Skeletal muscle cell (primary cell): ENCODE results near the gene VANGL2.

ENCODE experiments used
- DNase-seq: peaks from one replicate; pipeline ENCODE4 v3.0.0-alpha.2; 2010; ENCODE audit warnings: low read depth
- H3K4me3 ChIP-seq: 2 replicates; pipeline ENCODE4 v1.5.1; 2011; ENCODE audit warnings: low read depth, mild to moderate bottlenecking, control low read depth, low read length, moderate library complexity

VANGL2 gene

DNA sequence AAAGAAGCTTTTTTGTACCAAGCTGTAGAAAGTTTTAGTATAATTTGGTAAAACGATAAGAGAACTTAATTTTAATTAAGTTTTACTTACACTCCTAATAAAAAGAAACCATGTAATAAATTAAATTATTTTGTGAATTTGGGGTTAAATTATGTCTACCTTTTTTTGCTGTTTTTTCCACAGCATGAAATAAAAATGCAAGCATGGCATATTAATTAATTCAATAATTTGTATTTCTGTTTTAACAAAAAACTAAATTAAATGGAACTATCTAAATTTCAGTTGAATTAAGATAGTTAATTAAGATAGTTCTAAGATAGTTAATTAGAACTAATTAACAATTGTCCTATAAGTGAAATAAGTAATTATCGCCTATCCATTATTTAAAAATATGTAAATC, 39.4 kb downstream of the VANGL2 start:
- DNase-seq: no peak
- H3K4me3 ChIP-seq: no peak overlapping the region

DNA sequence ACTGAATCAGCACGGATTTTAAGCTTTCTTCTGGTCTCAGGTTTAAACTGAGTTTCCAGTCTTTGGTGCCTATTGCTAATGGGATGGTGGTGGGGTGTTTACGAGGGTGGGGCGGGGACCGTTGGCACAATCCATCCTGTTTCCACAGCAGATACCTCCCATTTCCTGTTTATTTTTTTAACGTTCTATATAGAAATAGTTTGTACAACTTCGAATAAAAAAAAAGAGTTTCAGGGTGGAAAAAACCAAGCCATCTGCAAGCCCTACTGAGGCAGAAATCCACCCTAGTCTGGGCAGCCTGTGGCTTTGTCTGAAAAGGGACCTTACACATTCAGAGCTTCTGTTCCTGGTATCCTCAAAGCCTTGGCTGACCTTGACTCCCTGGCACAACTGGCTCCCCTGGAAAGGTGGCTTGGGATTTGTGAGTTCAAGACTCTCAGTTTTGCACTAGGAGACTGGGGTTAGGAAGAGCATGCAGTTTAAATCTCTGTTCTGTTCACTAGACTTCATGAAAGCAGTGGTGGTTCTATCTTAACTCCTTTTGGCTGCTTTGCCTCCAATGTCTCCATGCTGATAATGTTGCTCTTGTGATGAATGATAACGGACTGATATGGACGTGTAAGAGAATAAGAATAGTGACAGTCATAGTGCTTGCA, 46.7 kb downstream of the VANGL2 start:
- no peak overlapping the region for H3K4me3 ChIP-seq
- no peak for DNase-seq

DNA sequence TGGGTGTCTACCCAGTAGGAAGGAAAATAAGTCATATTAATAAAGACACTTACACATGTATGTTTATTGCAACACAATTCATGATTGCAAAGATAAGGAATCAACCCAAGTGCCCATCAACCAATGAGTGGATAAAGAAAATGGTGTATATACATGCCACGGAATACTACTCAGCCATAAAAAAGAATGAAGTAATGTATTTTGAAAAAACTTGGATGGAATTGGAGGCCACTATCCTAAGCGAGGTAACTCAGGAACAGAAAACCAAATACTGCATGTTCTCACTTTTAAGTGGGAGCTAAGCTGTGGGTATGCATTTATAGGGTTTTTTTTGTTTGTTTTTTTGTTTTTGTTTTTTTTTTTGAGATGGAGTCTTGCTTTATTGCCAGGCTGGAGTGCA, 49.1 kb downstream of the VANGL2 start:
- DNase-seq: no peak

DNA sequence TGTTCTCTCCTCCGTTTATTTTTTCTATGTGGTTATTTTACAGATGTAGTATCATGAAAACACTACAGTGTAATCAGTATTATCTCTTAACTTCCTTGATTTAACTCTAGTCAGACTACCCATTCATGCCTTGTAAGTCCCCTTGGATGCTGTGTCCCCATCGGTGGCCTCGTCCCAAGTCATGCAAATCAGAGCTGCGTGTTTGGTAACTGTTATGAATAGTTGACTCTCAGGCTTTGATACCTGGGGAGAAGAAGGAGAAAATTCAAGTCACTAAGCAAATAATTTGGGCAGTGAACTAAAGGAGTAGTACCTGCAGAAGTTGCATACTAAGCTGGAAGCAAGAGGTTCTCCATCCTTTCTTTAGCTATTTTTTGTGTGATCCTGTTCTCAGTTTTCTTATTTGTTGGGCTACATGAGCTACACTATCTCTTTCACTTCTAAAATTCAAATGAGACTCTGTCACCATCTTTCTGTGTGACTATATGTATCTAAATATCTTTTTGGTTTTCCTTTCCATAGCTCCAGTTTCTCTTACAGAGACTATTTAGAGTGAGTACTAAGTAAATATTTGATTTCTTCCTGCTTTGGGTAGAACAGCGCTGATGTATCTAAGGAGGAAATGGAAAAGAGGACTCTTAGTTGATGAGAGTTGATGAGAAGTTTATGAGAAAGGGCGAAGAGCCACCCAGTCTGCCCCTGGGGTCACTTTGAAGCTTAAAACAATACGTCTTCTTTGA, 50.9 kb downstream of the VANGL2 start:
- no peak for DNase-seq
- no peak overlapping the region for H3K4me3 ChIP-seq

More for the DNA sequence above, 49.1 kb downstream of the VANGL2 start:
- no peak overlapping the region for H3K4me3 ChIP-seq

DNA sequence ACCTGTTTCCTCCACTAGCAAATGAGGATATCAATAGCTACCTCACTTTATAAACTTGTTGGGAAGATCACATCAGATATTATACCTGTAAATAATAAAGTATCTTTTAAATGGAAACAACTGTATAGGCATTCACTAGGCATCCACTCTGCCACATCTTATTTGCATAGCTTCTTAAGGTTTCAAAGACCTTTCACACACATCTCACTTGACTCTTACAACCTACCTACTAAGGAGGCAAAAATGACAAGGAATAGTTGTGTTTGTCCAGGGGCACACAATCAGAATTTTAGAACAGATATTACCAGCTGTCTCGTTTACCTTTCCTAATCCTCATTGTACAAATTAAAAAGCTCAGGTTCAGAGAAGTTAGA, 51.5 kb downstream of the VANGL2 start:
- H3K4me3 ChIP-seq: no peak overlapping the region
- DNase-seq: no peak

DNA sequence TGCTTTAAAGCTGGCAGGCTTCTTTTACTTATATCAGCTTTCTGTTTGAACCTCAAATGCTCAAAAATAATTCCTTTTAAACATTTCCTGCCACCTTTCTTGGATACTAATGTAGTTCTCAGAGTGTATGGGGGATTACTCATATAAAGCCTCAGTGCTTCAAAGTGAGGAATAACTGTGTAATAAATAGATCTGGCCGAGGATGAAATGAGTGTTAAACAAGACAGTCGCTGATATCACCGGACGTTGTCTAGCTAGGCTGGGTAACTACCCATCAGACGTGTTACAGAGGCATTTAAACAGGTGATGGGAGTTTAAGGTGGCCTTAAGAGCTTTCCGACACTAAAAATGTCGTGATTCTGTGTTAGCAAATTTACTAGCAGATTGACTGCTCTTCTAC, 53.1 kb downstream of the VANGL2 start:
- no peak overlapping the region for H3K4me3 ChIP-seq

DNA sequence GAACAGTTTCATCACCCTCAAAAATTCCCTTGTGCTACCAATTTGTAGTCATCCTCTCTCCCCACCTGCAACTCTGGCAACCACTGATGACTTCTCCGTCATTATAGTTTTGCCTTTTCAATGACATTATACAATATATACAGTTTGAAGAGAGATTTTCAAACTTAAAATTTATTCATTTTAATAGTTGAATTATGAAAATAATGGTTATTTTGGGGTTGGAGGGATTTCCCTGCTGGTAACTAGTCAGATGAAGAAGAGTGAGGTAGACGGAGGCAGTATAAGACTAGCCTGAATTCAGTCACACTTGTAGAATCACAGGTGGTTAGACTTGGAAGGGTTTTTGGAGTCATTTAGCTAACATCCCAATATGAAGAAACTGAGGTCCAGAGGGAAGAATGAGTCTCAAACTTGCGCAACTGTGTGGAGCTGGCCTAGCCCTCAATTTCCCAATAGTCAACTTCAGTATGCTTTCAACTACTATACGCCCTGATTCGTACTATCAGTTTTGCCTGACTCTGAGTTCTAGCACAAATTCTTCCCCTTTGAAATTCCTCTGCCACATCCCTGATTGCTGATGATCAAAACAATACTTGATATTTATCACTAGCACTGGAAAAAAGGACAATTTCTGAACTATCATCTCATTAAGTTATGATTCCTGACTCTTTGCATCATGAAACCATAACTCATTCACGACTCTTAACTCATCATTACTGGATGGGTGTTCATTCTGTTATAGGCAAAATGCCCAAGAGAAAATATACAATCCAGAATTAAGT, 54.2 kb downstream of the VANGL2 start:
- H3K4me3 ChIP-seq: no peak overlapping the region
- DNase-seq: no peak

More for the DNA sequence above, 53.1 kb downstream of the VANGL2 start:
- DNase-seq: no peak

DNA sequence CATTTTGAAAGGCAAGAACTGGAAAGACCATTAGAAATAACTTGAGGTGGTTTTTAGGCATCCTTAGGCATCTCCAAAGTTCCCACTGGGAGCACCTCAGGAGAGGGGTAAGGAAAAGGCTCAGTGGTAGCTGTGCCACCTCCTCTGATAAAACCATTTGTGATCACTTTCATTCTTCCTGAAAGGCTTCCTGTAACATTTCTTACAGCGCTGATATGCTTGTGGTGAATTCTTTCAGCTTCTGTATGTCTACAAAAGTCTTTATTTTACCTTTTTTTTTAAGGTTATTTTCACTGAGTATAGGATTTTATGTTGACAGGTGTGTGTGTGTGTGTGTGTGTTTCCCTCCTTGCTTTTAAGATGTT, 54.8 kb downstream of the VANGL2 start:
- H3K4me3 ChIP-seq: no peak overlapping the region
- DNase-seq: no peak

DNA sequence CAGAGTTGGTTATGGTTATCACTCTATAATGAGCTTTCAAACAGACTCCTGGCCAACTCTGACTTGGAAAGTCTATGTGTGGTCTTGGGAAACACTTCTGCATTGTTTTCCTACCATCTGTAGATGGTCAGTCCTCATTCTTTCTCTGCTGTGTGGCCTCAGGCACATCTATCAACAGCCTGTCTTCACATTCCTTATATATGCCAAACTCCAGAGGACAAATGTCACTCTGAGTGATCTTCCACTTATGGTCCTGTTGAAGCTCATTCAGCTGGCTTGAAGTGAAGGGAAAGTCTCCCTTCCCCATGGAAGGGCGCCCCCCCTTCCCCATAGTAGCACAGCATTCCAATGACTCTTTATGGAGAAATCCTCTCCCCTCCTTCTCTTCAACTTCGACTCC, 58.7 kb downstream of the VANGL2 start:
- H3K4me3 ChIP-seq: no peak overlapping the region
- no peak for DNase-seq

DNA sequence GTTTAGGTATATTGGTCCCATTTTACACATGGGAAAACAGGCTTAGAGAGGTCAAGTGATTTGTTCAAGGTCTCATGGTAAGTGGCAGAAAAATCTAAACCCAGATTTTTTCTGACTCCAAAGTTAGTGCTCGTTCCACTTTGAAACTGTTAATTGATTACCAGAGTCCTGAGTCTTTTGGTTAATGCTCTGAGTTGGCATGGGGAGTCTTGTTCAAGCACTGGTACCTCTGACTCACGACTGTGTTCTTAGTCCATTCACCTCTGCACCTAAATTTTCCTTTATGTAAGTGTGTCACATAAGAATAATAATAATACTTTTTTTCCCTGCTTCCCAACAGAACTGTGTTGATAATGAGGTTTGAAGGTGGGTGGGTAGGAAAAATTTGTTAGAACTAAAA, 59.3 kb downstream of the VANGL2 start:
- no peak for DNase-seq
- H3K4me3 ChIP-seq: no peak overlapping the region

DNA sequence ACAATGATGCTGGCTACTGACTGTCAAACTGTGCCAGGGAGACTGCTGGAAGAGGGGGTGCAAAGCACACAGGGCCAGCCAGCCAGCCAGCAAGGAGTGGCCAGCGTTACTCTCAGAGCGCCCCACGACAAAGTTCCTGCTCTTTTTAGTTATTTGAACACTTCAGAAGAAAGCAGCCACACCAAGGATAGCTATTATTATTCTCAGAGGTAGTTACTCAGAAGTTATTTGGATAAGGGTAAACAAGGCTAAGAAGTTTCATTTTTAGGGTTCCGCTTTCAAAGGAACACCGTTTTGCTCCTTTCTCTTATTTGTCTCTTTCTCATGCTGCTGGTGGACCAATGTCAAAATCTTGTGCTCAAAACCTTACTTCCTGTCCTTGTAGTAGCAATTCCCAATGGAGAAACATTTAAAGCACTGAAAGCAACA, 59.9 kb downstream of the VANGL2 start:
- no peak overlapping the region for H3K4me3 ChIP-seq
- no peak for DNase-seq

DNA sequence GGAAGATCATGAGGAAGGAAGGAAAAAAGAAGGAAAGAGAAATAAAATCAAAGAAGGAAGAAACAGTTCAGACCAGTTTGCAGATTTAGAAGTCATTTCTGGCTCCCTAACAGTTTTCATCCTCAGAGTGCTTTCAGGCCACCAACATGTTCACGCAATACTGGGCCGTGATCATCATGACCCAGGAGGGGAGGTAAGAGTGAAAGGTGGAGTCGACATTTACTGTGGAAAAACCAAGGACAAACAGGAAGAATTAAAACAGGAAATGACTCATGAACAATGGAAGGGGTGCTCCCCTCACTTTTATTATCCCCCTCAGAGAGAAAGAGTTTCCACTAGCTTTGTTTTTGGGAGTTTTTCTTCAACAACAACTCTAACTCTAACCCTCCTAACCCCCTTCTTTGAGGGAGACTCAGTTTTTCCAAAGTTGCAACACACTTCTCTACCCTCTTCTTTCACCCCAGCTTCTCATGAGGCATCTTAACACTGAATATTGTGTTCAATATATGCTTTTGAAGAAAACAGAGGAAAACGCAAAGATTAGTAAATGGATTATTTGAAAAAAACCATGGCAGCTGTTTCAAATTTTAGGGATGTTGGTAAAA, 60.4 kb downstream of the VANGL2 start:
- H3K4me3 ChIP-seq: no peak overlapping the region
- no peak for DNase-seq

DNA sequence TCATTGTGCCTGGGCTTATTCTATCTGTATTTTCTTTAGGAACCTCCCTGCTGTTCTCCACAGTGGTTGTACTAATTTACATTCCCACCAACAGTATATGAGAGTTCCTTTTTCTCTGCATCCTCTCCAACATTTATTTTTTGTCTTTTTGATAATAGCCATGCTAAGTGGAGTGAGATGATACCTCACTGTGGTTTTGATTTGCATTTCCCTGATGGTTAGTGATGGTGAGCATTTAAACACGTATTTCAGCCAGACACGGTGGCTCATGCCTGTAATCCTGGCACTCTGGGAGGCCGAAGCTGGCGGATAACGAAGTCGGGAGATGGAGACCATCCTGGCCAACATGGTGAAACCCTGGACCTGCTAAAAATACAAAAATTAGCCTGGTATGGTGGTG, 64.8 kb downstream of the VANGL2 start:
- no peak for DNase-seq

DNA sequence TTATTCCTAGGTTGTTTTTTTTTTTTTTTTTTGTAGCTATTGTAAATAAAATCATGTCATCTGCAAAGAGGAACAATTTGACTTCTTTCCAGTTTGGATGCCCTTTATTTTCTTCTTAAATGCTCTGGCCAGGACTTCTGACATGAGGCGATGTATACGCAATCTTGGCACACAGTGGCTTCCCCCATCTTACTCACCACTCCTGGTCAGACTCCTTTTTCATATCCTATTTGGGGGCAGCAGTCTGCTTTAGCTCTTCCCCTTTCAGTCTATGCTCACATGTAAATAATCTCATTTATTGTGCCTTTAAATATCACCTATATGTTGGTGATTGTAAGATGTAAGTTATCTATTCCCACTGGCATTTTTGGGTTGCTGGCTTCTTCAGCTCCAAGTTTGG, 66.6 kb downstream of the VANGL2 start:
- H3K4me3 ChIP-seq: no peak overlapping the region

More for the DNA sequence above, 64.8 kb downstream of the VANGL2 start:
- no peak overlapping the region for H3K4me3 ChIP-seq

DNA sequence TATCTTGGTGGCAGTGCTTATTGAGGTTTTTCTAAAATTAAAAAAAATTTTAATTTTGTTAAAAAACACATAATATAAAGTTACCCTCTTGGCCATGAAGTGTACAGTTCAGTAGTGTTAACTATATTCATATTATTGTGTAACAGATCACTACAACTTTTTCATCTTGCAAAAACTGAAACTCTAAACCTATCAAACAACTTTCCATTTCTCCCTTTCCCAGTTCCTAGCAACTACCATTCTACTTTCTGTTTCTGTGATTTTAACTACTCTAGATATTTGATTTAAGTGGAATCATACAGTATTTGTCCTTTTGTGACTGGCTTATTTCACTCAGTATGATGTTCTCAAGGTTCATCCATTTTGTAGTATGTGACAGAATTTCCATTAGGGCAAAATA, 67.2 kb downstream of the VANGL2 start:
- no peak overlapping the region for H3K4me3 ChIP-seq
- no peak for DNase-seq

More for the DNA sequence above, 66.6 kb downstream of the VANGL2 start:
- no peak for DNase-seq

DNA sequence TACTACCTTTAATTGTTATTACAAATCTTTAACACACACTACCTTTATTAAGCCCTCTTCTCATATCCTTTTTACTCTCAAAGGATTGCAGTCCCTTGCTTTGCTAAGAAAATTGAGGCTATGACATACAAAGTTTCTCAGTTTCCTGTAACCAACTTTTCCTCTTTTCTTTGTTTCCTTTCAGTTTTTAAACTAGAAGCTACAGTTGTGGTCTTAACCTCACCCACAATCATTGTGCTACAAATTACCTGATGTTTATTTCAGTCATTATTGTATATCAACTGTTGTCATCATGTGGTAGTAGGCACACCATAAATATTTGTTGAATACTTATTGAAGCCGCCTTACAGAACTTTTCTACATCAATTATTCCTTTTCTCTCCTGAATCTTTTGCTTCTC, 70.9 kb downstream of the VANGL2 start:
- no peak overlapping the region for H3K4me3 ChIP-seq
- DNase-seq: no peak

DNA sequence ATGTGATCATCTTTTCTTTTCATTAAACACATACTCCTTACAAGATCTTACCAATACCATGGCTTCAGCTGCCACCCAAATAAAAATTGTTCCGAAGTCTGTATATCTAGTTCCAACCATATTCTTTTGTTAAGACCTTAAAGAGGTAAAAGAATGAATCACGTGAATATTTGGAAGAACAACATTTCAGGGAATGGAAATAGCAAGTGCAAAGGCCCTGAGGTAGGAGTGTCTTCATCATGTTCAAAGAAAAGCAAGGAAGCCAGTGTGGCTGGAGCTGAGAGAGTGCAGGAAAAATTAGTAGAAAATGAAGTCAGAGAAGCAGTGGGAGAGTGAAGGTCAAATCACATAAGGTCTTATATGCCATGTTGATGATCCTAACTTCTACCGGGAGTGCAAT, 71.7 kb downstream of the VANGL2 start:
- H3K4me3 ChIP-seq: no peak overlapping the region
- DNase-seq: no peak

DNA sequence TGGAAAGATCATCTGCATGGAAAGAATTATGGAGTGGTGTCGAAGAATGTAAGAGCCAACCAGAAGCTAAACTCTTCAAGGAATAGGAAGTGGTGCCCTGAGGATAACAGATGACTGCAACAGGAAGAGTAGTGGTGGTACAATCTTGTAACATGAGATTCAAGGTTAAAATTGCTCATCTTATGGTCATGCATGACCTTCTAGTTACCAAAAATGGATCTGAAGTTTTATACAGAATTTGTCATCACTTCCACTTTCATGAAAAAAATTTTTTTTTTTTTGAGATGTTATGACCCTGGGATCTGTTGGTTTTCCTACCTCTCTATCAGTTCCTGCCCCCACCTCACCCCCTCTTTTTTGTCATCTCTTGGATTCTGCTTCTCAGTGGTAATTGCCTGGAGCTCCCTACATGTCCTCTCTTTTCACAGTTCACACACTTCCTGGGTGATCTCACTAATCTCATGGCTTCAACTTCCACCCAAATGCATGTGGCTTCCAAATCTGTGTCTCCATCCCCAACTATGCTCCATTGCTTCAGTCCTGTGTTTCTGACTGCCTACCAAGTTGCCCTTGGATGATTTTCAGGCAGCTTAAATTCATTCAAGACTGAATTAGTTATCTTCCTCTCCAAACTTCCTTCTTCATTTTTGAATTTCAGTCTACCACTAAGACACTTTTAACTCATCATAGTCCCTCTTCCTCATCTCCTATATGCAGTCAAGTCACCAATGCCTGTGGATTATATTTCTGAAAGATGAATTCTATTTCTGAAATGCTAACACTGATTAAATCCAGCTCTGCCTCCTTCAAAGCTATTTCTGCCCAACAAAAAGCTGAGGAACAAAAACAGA, 74.3 kb downstream of the VANGL2 start:
- no peak overlapping the region for H3K4me3 ChIP-seq
- DNase-seq: no peak
